ENCODE measurements around the gene CDKN1A.

The CDKN1A gene

DNA sequence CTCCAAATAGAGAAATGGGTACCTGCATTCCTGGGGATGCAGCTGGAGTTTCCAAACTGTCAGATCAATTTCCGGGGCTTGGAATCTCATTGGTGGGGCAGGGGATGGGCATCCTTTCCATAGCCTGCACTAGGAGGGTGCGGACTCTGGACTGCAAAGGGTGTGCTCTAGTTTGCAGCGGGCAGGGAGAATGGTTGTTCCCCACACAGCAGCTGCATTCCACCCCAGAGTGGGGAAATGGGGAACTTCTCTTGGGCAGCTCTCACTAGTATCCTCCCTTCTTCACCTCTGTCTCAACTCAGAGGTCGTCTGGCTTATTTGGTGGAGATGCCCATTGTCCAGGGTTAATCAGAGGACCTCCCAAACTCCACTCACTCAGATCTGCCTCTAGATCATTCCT is 34.5 kb upstream of the CDKN1A start (continued):
- no peak for TF ChIP-seq FEZF1 (tag by site-specific recombination; IDR thresholded peaks at IDR 0.05)

DNA sequence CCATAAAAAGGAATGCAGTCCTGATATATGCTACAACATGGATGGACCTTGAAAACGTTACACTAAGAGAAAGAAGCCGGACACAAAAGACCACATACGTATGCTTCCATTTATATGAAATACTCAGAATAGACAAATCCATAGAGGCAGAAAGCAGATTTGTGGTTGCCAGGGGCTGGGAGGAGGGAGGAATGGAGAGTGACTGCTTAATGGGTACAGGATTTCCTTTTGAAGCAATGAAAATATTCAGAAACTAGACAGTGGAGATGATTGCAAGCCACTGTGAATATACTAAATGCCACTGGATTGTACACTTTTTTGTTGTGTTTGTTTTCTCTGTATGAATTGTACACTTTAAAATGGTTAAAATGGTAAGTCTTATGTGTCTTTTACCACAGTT is 29.4 kb upstream of the CDKN1A start:
- no peak overlapping the region for H3K27ac ChIP-seq (ENCODE audit: extremely low read depth, low read depth, low read length)
- TF ChIP-seq ZNF48 (tag by site-specific recombination; IDR thresholded peaks at IDR 0.05), result no peak
- POLR2A ChIA-PET, result interaction anchor here (0.6 to 3.6 kb wide), 2 partner anchors 16 to 30 kb away, joined by 4 to 16 read pairs; partner anchors contain the start of gene CDKN1A

DNA sequence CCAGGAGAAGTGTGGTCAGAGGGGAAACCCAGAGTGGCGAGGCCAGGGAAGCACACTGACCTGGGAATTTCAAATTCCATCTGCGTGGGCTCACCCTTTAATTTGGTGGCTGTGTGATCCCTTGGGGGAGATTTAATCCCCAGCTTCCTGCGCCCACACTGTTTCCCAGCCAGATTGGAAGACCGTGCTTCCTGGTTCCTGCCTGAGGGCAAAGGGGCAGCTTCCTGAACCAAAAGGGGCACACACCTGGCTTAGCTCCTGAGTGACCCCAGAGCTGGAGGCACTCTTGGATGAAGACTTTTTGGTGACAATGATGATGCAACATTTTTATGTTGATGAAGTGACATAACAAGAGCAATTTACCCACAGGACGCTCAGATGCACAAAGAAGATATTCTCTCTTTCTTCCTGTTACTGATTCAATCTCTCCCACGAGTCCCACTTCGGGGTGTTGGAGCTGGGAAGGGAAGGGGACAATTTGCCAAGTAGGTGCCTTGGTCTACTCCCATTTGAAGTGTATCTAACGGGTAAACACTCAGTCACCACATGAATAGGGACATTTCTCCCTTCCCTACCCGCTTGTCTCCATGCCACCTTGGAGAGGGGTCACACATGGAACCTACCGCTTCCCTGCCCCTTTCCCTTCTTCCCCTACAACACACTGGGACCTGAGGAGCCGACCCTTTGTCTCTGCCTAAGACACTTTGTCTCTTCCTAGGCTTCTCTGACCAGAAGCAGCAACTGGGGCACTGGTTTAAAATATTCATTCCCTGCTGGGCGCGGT is 28.6 kb upstream of the CDKN1A start:
- no peak overlapping the region for H3K27ac ChIP-seq (ENCODE audit: extremely low read depth, low read depth, low read length)
- ChIA-PET POLR2A (interaction anchor here (0.6 to 3.6 kb wide), 2 partner anchors 17 to 29 kb away, joined by 4 to 16 read pairs; partner anchors contain the start of gene CDKN1A), CTCF (interaction anchor here (0.6 kb wide), 1 partner anchor 399 kb away, joined by 3 read pairs; no protein-coding TSS in a partner anchor)
- H3K4me3 ChIP-seq (ENCODE audit: low read depth, low read length), result no peak overlapping the region
- H3K36me3 ChIP-seq (ENCODE audit: control insufficient read depth in 2 of 2, insufficient read depth in 1 of 2, low read length in 2 of 2), result no peaks in the 10 kb centered on the region
- H3K4me1 ChIP-seq (ENCODE audit: control insufficient read depth, insufficient read depth, low read length), result peaks cover 17% of the 10 kb centered on the region
- no peaks in the 10 kb centered on the region for H3K9me3 ChIP-seq (ENCODE audit: control insufficient read depth, insufficient read depth, low read depth, low read length)
- TF ChIP-seq, protein P1, sequence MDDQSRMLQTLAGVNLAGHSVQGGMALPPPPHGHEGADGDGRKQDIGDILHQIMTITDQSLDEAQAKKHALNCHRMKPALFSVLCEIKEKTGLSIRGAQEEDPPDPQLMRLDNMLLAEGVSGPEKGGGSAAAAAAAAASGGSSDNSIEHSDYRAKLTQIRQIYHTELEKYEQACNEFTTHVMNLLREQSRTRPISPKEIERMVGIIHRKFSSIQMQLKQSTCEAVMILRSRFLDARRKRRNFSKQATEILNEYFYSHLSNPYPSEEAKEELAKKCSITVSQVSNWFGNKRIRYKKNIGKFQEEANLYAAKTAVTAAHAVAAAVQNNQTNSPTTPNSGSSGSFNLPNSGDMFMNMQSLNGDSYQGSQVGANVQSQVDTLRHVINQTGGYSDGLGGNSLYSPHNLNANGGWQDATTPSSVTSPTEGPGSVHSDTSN (CRISPR knock-in tag; IDR thresholded peaks at IDR 0.05), result no peak
- TF ChIP-seq OVOL3 (tag by site-specific recombination; IDR thresholded peaks at IDR 0.05) (no peak), SP7 (tag by site-specific recombination; IDR thresholded peaks at IDR 0.05) (peak; percentile 54), ZNF335 (tag by site-specific recombination; conservative IDR thresholded peaks at IDR 0.05) (peak; percentile 46; the same call in 1 of the 2 replicates), EGR2 (tag by site-specific recombination; IDR thresholded peaks at IDR 0.05; ENCODE audit: low read depth) (peak; percentile 77), ZFHX2 (tag by site-specific recombination; conservative IDR thresholded peaks at IDR 0.05) (peak; percentile 90), ZBTB17 (tag by site-specific recombination; IDR thresholded peaks at IDR 0.05) (0 out of 2 replicates have a peak, but pooled peaks have one; percentile 47), ZNF157 (tag by site-specific recombination; IDR thresholded peaks at IDR 0.05) (no peak), ZBTB20 (tag by site-specific recombination; IDR thresholded peaks at IDR 0.05) (no peak)
- TF ChIP-seq, protein P2, sequence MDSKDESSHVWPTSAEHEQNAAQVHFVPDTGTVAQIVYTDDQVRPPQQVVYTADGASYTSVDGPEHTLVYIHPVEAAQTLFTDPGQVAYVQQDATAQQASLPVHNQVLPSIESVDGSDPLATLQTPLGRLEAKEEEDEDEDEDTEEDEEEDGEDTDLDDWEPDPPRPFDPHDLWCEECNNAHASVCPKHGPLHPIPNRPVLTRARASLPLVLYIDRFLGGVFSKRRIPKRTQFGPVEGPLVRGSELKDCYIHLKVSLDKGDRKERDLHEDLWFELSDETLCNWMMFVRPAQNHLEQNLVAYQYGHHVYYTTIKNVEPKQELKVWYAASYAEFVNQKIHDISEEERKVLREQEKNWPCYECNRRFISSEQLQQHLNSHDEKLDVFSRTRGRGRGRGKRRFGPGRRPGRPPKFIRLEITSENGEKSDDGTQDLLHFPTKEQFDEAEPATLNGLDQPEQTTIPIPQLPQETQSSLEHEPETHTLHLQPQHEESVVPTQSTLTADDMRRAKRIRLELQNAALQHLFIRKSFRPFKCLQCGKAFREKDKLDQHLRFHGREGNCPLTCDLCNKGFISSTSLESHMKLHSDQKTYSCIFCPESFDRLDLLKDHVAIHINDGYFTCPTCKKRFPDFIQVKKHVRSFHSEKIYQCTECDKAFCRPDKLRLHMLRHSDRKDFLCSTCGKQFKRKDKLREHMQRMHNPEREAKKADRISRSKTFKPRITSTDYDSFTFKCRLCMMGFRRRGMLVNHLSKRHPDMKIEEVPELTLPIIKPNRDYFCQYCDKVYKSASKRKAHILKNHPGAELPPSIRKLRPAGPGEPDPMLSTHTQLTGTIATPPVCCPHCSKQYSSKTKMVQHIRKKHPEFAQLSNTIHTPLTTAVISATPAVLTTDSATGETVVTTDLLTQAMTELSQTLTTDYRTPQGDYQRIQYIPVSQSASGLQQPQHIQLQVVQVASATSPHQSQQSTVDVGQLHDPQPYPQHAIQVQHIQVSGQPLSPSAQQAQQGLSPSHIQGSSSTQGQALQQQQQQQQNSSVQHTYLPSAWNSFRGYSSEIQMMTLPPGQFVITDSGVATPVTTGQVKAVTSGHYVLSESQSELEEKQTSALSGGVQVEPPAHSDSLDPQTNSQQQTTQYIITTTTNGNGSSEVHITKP (tag by site-specific recombination; IDR thresholded peaks at IDR 0.05), result peak; percentile 27; the same call in 1 of the 2 replicates
- TF ChIP-seq, protein P3, sequence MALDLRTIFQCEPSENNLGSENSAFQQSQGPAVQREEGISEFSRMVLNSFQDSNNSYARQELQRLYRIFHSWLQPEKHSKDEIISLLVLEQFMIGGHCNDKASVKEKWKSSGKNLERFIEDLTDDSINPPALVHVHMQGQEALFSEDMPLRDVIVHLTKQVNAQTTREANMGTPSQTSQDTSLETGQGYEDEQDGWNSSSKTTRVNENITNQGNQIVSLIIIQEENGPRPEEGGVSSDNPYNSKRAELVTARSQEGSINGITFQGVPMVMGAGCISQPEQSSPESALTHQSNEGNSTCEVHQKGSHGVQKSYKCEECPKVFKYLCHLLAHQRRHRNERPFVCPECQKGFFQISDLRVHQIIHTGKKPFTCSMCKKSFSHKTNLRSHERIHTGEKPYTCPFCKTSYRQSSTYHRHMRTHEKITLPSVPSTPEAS (tag by site-specific recombination; IDR thresholded peaks at IDR 0.05), result no peak
- TF ChIP-seq, protein P4, sequence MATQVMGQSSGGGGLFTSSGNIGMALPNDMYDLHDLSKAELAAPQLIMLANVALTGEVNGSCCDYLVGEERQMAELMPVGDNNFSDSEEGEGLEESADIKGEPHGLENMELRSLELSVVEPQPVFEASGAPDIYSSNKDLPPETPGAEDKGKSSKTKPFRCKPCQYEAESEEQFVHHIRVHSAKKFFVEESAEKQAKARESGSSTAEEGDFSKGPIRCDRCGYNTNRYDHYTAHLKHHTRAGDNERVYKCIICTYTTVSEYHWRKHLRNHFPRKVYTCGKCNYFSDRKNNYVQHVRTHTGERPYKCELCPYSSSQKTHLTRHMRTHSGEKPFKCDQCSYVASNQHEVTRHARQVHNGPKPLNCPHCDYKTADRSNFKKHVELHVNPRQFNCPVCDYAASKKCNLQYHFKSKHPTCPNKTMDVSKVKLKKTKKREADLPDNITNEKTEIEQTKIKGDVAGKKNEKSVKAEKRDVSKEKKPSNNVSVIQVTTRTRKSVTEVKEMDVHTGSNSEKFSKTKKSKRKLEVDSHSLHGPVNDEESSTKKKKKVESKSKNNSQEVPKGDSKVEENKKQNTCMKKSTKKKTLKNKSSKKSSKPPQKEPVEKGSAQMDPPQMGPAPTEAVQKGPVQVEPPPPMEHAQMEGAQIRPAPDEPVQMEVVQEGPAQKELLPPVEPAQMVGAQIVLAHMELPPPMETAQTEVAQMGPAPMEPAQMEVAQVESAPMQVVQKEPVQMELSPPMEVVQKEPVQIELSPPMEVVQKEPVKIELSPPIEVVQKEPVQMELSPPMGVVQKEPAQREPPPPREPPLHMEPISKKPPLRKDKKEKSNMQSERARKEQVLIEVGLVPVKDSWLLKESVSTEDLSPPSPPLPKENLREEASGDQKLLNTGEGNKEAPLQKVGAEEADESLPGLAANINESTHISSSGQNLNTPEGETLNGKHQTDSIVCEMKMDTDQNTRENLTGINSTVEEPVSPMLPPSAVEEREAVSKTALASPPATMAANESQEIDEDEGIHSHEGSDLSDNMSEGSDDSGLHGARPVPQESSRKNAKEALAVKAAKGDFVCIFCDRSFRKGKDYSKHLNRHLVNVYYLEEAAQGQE (tag by site-specific recombination; IDR thresholded peaks at IDR 0.05), result peak; percentile 72

More for the DNA sequence above, 29.4 kb upstream of the CDKN1A start:
- Histone ChIP-seq H3K4me1 (ENCODE audit: control insufficient read depth, insufficient read depth, low read length) (peaks cover 14% of the 10 kb centered on the region), H3K4me3 (ENCODE audit: low read depth, low read length) (no peak overlapping the region), H3K36me3 (ENCODE audit: control insufficient read depth in 2 of 2, insufficient read depth in 1 of 2, low read length in 2 of 2) (no peaks in the 10 kb centered on the region), H3K9me3 (ENCODE audit: control insufficient read depth, insufficient read depth, low read depth, low read length) (no peaks in the 10 kb centered on the region)
- CTCF ChIA-PET, result no interaction called here
